GM23338 (cell line): Measurements from ENCODE around the gene PCSK6. TPM values are rescaled to one million over a fixed set of nuclear protein-coding genes. Genes with fewer than 3 reads are reported as not detected.

Experiments
- ATAC-seq: fragments of 200-7000 bp; cut with Tn5 transposase; 3 replicates; pipeline ENCODE4 v1.9.1; 2020
- DNase-seq: peaks from one replicate; pipeline ENCODE4 v3.0.0-alpha.2; 2015; ENCODE audit warnings: low spot score
- H2AFZ ChIP-seq: fragments of 200-600 bp; sonication (generic); 2 replicates; pipeline ENCODE4 v1.8.0; 2016; ENCODE audit warnings: antibody characterized with exemption, mild to moderate bottlenecking, moderate library complexity
- H3F3A ChIP-seq: fragments of 200-600 bp; sonication (generic); replicated peaks from 2 replicates; pipeline ENCODE4 v1.8.0; 2017; ENCODE audit warnings: antibody characterized with exemption, mixed run types, low read depth
- H3K27ac ChIP-seq: fragments of 200-600 bp; sonication (generic); 2 replicates; pipeline ENCODE4 v1.6.1; 2016; ENCODE audit warnings: low read depth
- H3K27me3 ChIP-seq: fragments of 200-600 bp; sonication (generic); 2 replicates; pipeline ENCODE4 v1.8.0; 2016; ENCODE audit warnings: mild to moderate bottlenecking, mixed run types, moderate library complexity; ENCODE audit not compliant: insufficient read depth
- H3K36me3 ChIP-seq: fragments of 200-600 bp; sonication (generic); 2 replicates; pipeline ENCODE4 v1.8.0; 2016; ENCODE audit warnings: mild to moderate bottlenecking; ENCODE audit not compliant: insufficient read depth
- H3K4me1 ChIP-seq: fragments of 200-600 bp; sonication (generic); 2 replicates; pipeline ENCODE4 v1.8.0; 2016; ENCODE audit warnings: mild to moderate bottlenecking, moderate library complexity; ENCODE audit not compliant: insufficient read depth
- H3K4me2 ChIP-seq: fragments of 200-600 bp; sonication (generic); 2 replicates; pipeline ENCODE4 v1.7.1; 2017; ENCODE audit warnings: mixed run types
- H3K4me3 ChIP-seq: fragments of 200-600 bp; sonication (generic); 2 replicates; pipeline ENCODE4 v1.6.1; 2016; ENCODE audit warnings: mixed run types
- H3K79me2 ChIP-seq: fragments of 200-600 bp; sonication (generic); replicated peaks from 2 replicates; pipeline ENCODE4 v1.8.0; 2017; ENCODE audit warnings: mild to moderate bottlenecking; ENCODE audit not compliant: insufficient read depth
- H3K9me2 ChIP-seq: fragments of 200-600 bp; sonication (generic); 2 replicates; pipeline ENCODE4 v1.8.0; 2017; ENCODE audit not compliant: insufficient read depth
- H4K20me1 ChIP-seq: fragments of 200-600 bp; sonication (generic); replicated peaks from 2 replicates; pipeline ENCODE4 v1.8.0; 2017; ENCODE audit warnings: mild to moderate bottlenecking; ENCODE audit not compliant: insufficient read depth
- H3K27ac Mint-ChIP-seq: 2 replicates; pipeline ENCODE4 v1.8.0; 2020; ENCODE audit warnings: inconsistent platforms, mild to moderate bottlenecking, moderate library complexity, mixed read lengths
- H3K27me3 Mint-ChIP-seq: 3 replicates; pipeline ENCODE4 v1.8.0; 2022; ENCODE audit warnings: low read depth, mild to moderate bottlenecking, moderate library complexity, mixed read lengths, inconsistent platforms; ENCODE audit not compliant: insufficient read depth, poor library complexity
- H3K36me3 Mint-ChIP-seq: 3 replicates; pipeline ENCODE4 v1.8.0; 2021; ENCODE audit warnings: low read depth, mild to moderate bottlenecking, inconsistent platforms, moderate library complexity, mixed read lengths
- H3K4me1 Mint-ChIP-seq: 3 replicates; pipeline ENCODE4 v1.8.0; 2020; ENCODE audit warnings: mild to moderate bottlenecking, inconsistent platforms, mixed read lengths
- H3K4me3 Mint-ChIP-seq: 3 replicates; pipeline ENCODE4 v1.8.0; 2021; ENCODE audit warnings: moderate library complexity, mild to moderate bottlenecking, inconsistent platforms, mixed read lengths
- H3K9me3 Mint-ChIP-seq: 3 replicates; pipeline ENCODE4 v1.8.0; 2020; ENCODE audit warnings: moderate library complexity, mild to moderate bottlenecking, inconsistent platforms, mixed read lengths
- CREB1 ChIP-seq: fragments of 250-450 bp; sonication (Bioruptor Pico); IDR thresholded peaks from 2 replicates; pipeline ENCODE4 v1.5.0; 2020; ENCODE audit warnings: low read depth, mild to moderate bottlenecking, moderate library complexity
- CTCF ChIP-seq, 2 experiments: fragments of 200-600 bp in 1 of 2; sonication (generic) in 1 of 2; conservative IDR thresholded peaks; 2 replicates each; pipeline versions ENCODE4 v1.5.1 to v1.6.1; 2016 to 2017; ENCODE audit warnings: antibody characterized with exemption in 2 of 2, low read depth in 2 of 2, mild to moderate bottlenecking in 2 of 2, moderate library complexity in 1 of 2
- ETS1 ChIP-seq: IDR thresholded peaks from 2 replicates; pipeline ENCODE4 v1.6.1; 2016; ENCODE audit warnings: antibody characterized with exemption
- EZH2 ChIP-seq: fragments of 200-600 bp; sonication (generic); IDR thresholded peaks from one replicate; pipeline ENCODE4 v1.8.0; 2017; ENCODE audit warnings: antibody characterized with exemption, mild to moderate bottlenecking, low read depth; ENCODE audit not compliant: unreplicated experiment
- EZH2phosphoT487 ChIP-seq: fragments of 200-600 bp; sonication (generic); IDR thresholded peaks from one replicate; pipeline ENCODE4 v1.8.1; 2018; ENCODE audit warnings: antibody characterized with exemption; ENCODE audit not compliant: unreplicated experiment
- JUNB ChIP-seq: IDR thresholded peaks from one replicate; pipeline ENCODE4 v1.6.1; 2016; ENCODE audit warnings: antibody characterized with exemption; ENCODE audit not compliant: unreplicated experiment
- NANOG ChIP-seq: IDR thresholded peaks from 2 replicates; pipeline ENCODE4 v1.6.1; 2016; ENCODE audit warnings: antibody characterized with exemption, borderline replicate concordance
- POLR2AphosphoS5 ChIP-seq: IDR thresholded peaks from 2 replicates; pipeline ENCODE4 v1.6.1; 2016; ENCODE audit warnings: antibody characterized with exemption, low read depth
- REST ChIP-seq: IDR thresholded peaks from one replicate; pipeline ENCODE4 v1.6.1; 2018; ENCODE audit warnings: antibody characterized with exemption; ENCODE audit not compliant: unreplicated experiment
- STAT1 ChIP-seq: IDR thresholded peaks from one replicate; pipeline ENCODE4 v1.6.1; 2016; ENCODE audit warnings: antibody characterized with exemption; ENCODE audit not compliant: unreplicated experiment
- ZNF114 ChIP-seq: fragments of 250-450 bp; sonication (Bioruptor Pico); IDR thresholded peaks from 2 replicates; pipeline ENCODE4 v1.5.0; 2020; ENCODE audit warnings: mild to moderate bottlenecking, moderate library complexity
- ZNF331 ChIP-seq: fragments of 250-450 bp; sonication (Bioruptor Pico); IDR thresholded peaks from 2 replicates; pipeline ENCODE4 v1.5.0; 2020; ENCODE audit warnings: low read depth, mild to moderate bottlenecking, moderate library complexity
- ZNF462 ChIP-seq: fragments of 250-450 bp; sonication (Bioruptor Pico); IDR thresholded peaks from 2 replicates; pipeline ENCODE4 v1.5.0; 2020; ENCODE audit warnings: mild to moderate bottlenecking, moderate library complexity
- polyA plus RNA-seq: library from polyadenylated mRNA; unstranded; fragments of >200 nt; fragmentation: Nextera tagmentation; extraction: Ambion mirVana; gene quantifications from 2 replicates; pipeline ENCODE4 v1.2.1, GENCODE V29; 2016
- total RNA-seq: library from RNA; depleted of rRNA; stranded (reverse); fragments of >200 nt; shearing (Covaris generic); gene quantifications from 2 replicates; pipeline ENCODE4 v1.2.3, GENCODE V29; 2014

Gene PCSK6
- total and polyA plus RNA-seq, 2 experiments from 2014 or later, result 1.7 to 6.7 TPM

GRCh38 chr15:101491734-101492640 is 2.5 kb upstream of the PCSK6 start:
- no peak overlapping the region for H2AFZ ChIP-seq
- Mint-ChIP-seq H3K4me3 (no peak overlapping the region; the same call in 2 of the 3 replicates), H3K27me3 (peaks cover 40% of the 10 kb centered on the region)

More at GRCh38 chr15:101491734-101492640, 2.5 kb upstream of the PCSK6 start:
- H3K36me3 ChIP-seq, result no peaks in the 10 kb centered on the region
- no peak overlapping the region for H3K4me3 ChIP-seq
- peaks cover 7% of the 10 kb centered on the region; the same call in 1 of the 2 replicates for H3K9me2 ChIP-seq
- peaks cover 26% of the 10 kb centered on the region; the same call in 2 of the 3 replicates for H3K9me3 Mint-ChIP-seq
- H3F3A ChIP-seq, result no peaks in the 10 kb centered on the region
- DNase-seq (no peak), ATAC-seq (no peak)
- H3K27ac ChIP-seq, result no peak overlapping the region
- TF ChIP-seq NANOG (no peak), POLR2AphosphoS5 (no peak), ETS1 (no peak), ZNF331 (CRISPR knock-in tag) (no peak), JUNB (no peak), ZNF114 (CRISPR knock-in tag) (no peak), REST (no peak), CTCF (conservative IDR thresholded peaks at IDR 0.05; ENCODE audit: low read depth in 2 of 2) (no peak), EZH2phosphoT487 (no peak), ZNF462 (CRISPR knock-in tag) (no peak), CREB1 (CRISPR knock-in tag) (no peak), STAT1 (no peak), EZH2 (no peak)
- peaks cover 34% of the 10 kb centered on the region for H3K4me1 Mint-ChIP-seq
- no peak overlapping the region for H3K4me2 ChIP-seq
- H4K20me1 ChIP-seq, result no peaks in the 10 kb centered on the region; the same call in none of the 2 replicates
- H3K36me3 Mint-ChIP-seq, result peaks cover 4% of the 10 kb centered on the region; the same call in 2 of the 3 replicates
- H3K27me3 ChIP-seq, result peaks cover 33% of the 10 kb centered on the region
- no peaks in the 10 kb centered on the region for H3K79me2 ChIP-seq
- H3K27ac Mint-ChIP-seq, result no peak overlapping the region
- peaks cover 16% of the 10 kb centered on the region; the same call in 1 of the 2 replicates for H3K4me1 ChIP-seq
